ENCODE measurements around the gene ENDOG.

Gene ENDOG

GRCh38 chr9:128802482-128802881 lies 15.8 kb upstream of the ENDOG start:
- DNase-seq: no peak

GRCh38 chr9:128805661-128806060 lies 12.6 kb upstream of the ENDOG start:
- no peak for DNase-seq

GRCh38 chr9:128807827-128808226 lies 10.5 kb upstream of the ENDOG start:
- DNase-seq: no peak

GRCh38 chr9:128808543-128808942 lies 9.8 kb upstream of the ENDOG start:
- no peak for DNase-seq

- DNase-seq: no peak
Measured at GRCh38 chr9:128809036-128809599, 9.2 kb upstream of the ENDOG start.

- no peak for DNase-seq
Measured at GRCh38 chr9:128809831-128810230, 8.5 kb upstream of the ENDOG start.

GRCh38 chr9:128810873-128811272 lies 7.4 kb upstream of the ENDOG start:
- DNase-seq: no peak

- peak; percentile 58 for DNase-seq
Measured at GRCh38 chr9:128818839-128819715, 777 bp downstream of the ENDOG start.

GRCh38 chr9:128819716-128820664 lies 1.7 kb downstream of the ENDOG start:
- no peak for DNase-seq

GRCh38 chr9:128820665-128821583 lies 2.6 kb downstream of the ENDOG start:
- no peak for DNase-seq

GRCh38 chr9:128821584-128822406 lies 3.5 kb downstream of the ENDOG start:
- no peak for DNase-seq

GRCh38 chr9:128822407-128823042 lies 4.2 kb downstream of the ENDOG start:
- no peak for DNase-seq

GRCh38 chr9:128823362-128823902 lies 5.1 kb downstream of the ENDOG start:
- no peak for DNase-seq

GRCh38 chr9:128823903-128824406 lies 5.7 kb downstream of the ENDOG start:
- DNase-seq: no peak

- no peak for DNase-seq
Measured at GRCh38 chr9:128824911-128825310, 6.6 kb downstream of the ENDOG start.

- DNase-seq: no peak
Measured at GRCh38 chr9:128825923-128826700, 7.8 kb downstream of the ENDOG start.

- DNase-seq: no peak
Measured at GRCh38 chr9:128828267-128828666, 10.0 kb downstream of the ENDOG start.

- DNase-seq: no peak
Measured at GRCh38 chr9:128828719-128829452, 10.6 kb downstream of the ENDOG start.

Measured in activated CD4-positive, alpha-beta T cell treated with anti-CD3 and anti-CD28 coated beads, Interleukin-10, Interleukin-2, amounts not matched to agents 100 ng/mL and 50 ng/mL, durations not matched to agents 16 hours and 8 hours (primary cell).